Astrocyte of the cerebellum (primary cell): ENCODE measurements around the gene PSMA7.

Experiments
- DNase-seq: peaks from one replicate; pipeline ENCODE4 v3.0.0-alpha.2; 2011; ENCODE audit warnings: low read depth
- H3K4me3 ChIP-seq: 2 replicates; pipeline ENCODE4 v1.5.1; 2011; ENCODE audit warnings: mild to moderate bottlenecking, low read depth, low read length, moderate library complexity
- CTCF ChIP-seq: IDR thresholded peaks from 2 replicates; pipeline ENCODE4 v1.5.1; 2012; ENCODE audit warnings: low read length, low read depth, moderate library complexity, mild to moderate bottlenecking; ENCODE audit errors: missing control alignments
- in situ Hi-C: cut with HindIII; loops from 2 replicates; pipeline ENCODE4 v1.10.0; 2017; ENCODE audit warnings: low sequenced_read_pairs

The PSMA7 gene

GRCh38 chr20:62127799-62128198, 15.4 kb downstream of the PSMA7 start:
- no peak for TF ChIP-seq CTCF
- DNase-seq: no peak
- H3K4me3 ChIP-seq: no peak overlapping the region
- in situ Hi-C loops: no loop called here

DNA sequence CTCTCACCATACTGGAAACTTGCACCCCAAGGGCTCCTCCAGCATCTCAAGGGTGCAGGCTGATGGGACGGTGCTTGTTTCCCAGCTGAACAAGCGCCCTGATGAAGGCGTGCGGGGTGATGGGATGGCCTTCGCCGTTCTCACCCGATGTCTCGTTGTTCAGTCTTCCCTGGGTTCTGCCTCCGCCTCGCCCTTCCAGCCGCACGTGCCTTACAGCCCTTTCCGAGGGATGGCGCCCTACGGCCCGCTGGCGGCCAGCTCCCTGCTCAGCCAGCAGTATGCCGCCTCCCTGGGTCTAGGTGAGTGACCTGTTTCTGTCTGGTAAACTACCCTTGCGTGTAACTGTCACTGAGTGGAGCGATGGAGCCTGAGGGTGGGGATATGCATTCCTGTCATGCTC, 17.1 kb downstream of the PSMA7 start:
- no peak for DNase-seq
- no peak for TF ChIP-seq CTCF

GRCh38 chr20:62123450-62124118, 19.6 kb downstream of the PSMA7 start:
- peak overlapping the region; percentile 58 for H3K4me3 ChIP-seq
- no peak for TF ChIP-seq CTCF
- in situ Hi-C loops: no loop called here
- DNase-seq: no peak

More for the DNA sequence above, 17.1 kb downstream of the PSMA7 start:
- H3K4me3 ChIP-seq: no peak overlapping the region
- in situ Hi-C loops: no loop called here

DNA sequence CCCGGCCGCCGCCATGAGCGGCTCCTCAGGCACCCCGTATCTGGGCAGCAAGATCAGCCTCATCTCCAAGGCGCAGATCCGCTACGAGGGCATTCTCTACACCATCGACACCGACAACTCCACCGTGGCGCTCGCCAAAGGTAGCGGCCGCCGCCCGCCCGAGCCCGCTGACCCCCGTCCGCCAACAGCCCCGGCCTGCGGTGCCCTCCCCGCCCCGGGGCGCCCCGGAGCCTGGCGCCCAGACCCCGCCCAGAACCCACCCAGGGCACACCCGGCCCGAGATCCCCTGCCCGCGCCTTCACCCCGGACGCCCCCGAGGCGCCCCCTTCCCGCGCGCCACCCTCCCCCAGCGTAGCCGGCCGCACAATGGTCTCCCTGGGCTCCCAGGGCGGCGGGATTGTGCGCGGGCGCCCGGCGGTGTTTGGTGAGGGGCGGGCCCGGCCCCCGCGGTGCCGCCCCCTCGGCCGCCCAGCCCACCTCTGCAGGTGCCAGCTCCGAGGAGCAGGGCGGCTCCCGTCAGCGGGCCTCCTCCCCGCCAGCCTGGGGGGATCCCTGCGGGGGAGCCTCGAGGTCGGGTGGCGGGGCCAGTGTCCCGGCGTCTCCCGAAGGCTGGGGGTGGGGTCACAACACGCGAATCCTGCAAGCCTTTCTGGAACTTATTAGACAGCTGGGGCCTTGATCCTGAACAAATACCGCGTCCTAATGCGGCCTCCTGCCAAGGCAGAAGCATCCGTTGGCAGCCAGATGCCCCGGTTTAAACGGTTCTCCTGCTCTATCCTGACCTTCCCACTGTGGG, 20.3 kb downstream of the PSMA7 start:
- DNase-seq: no peak
- TF ChIP-seq CTCF: no peak
- in situ Hi-C loops: no loop called here
- H3K4me3 ChIP-seq: peak overlapping the region; percentile 58

GRCh38 chr20:62121776-62122653, 21.2 kb downstream of the PSMA7 start, which contains the start of gene LSM14B:
Gene LSM14B (plus strand): TSS chr20:62122475. CDS start chr20:62122667, 192 bp downstream.
- in situ Hi-C loops: no loop called here

More at GRCh38 chr20:62121776-62122653, 21.2 kb downstream of the PSMA7 start, which contains the start of gene LSM14B:
- peak within 1 kb of the TSS; percentile 58 for H3K4me3 ChIP-seq
- no peak for TF ChIP-seq CTCF
- peak; percentile 89 for DNase-seq
